NCI-H1105 (cell line): Measurements from ENCODE around the gene CLCF1.

Experiments used
- DNase-seq: peaks from one replicate; lab custom pipeline; 2025; lab: John Stamatoyannopoulos, UW

The CLCF1 gene

GRCh38 chr11:67395555-67396258 lies 22.3 kb upstream of the CLCF1 start:
- no peak for DNase-seq

GRCh38 chr11:67393990-67394389 lies 20.6 kb upstream of the CLCF1 start:
- no peak for DNase-seq

GRCh38 chr11:67393437-67393836 lies 20.0 kb upstream of the CLCF1 start:
- no peak for DNase-seq

GRCh38 chr11:67392183-67392715 lies 18.9 kb upstream of the CLCF1 start:
- no peak for DNase-seq

GRCh38 chr11:67391304-67392182 lies 18.1 kb upstream of the CLCF1 start, which contains the start of gene RAD9A:
TSS of gene RAD9A (plus strand) at chr11:67391986. CDS start at chr11:67392045, 59 bp downstream.
- peak; percentile 98 for DNase-seq

GRCh38 chr11:67390947-67391303 lies 17.5 kb upstream of the CLCF1 start:
- DNase-seq, result no peak

- DNase-seq, result peak; percentile 10
Observed at GRCh38 chr11:67389477-67389876, 16.1 kb upstream of the CLCF1 start.

- no peak for DNase-seq
Observed at GRCh38 chr11:67387518-67387917, 14.1 kb upstream of the CLCF1 start.

GRCh38 chr11:67387069-67387468 lies 13.7 kb upstream of the CLCF1 start:
- DNase-seq, result no peak

- DNase-seq, result peak; percentile 44
Observed at GRCh38 chr11:67384851-67385366, 11.5 kb upstream of the CLCF1 start.

- peak; percentile 53 for DNase-seq
Observed at GRCh38 chr11:67382276-67383136, 9.1 kb upstream of the CLCF1 start.

- no peak for DNase-seq
Observed at GRCh38 chr11:67381244-67381972, 8.0 kb upstream of the CLCF1 start.

- DNase-seq, result no peak
Observed at GRCh38 chr11:67379061-67380058, 6.0 kb upstream of the CLCF1 start.

GRCh38 chr11:67378544-67378943 lies 5.1 kb upstream of the CLCF1 start:
- no peak for DNase-seq

- no peak for DNase-seq
Observed at GRCh38 chr11:67376873-67377808, 3.7 kb upstream of the CLCF1 start.

GRCh38 chr11:67376063-67376820 lies 2.8 kb upstream of the CLCF1 start:
- no peak for DNase-seq

GRCh38 chr11:67375320-67376055 lies 2.1 kb upstream of the CLCF1 start:
- DNase-seq, result no peak
